ENCODE measurements around the gene CEP112.
"Not testable (repeated sequence)": the region's sequence is repeated elsewhere in the genome, so short reads cannot be mapped to it uniquely, and the experiment has no call there.

Gene CEP112

GRCh38 chr17:65867014-65867413 lies 324.9 kb downstream of the CEP112 start:
- DNase-seq: no peak

GRCh38 chr17:65865715-65866425 lies 326.1 kb downstream of the CEP112 start:
- no peak for DNase-seq

GRCh38 chr17:65864394-65864793 lies 327.5 kb downstream of the CEP112 start:
- DNase-seq: no peak

GRCh38 chr17:65857718-65858117 lies 334.2 kb downstream of the CEP112 start:
- DNase-seq: no peak

GRCh38 chr17:65856865-65857264 lies 335.1 kb downstream of the CEP112 start:
- no peak for DNase-seq

GRCh38 chr17:65855675-65856074 lies 336.3 kb downstream of the CEP112 start:
- no peak for DNase-seq

- no peak for DNase-seq
These were observed 336.7 kb downstream of the CEP112 start for GRCh38 chr17:65855245-65855644.

GRCh38 chr17:65853816-65854215 lies 338.1 kb downstream of the CEP112 start:
- DNase-seq: no peak

- no peak for DNase-seq
These were observed 339.0 kb downstream of the CEP112 start for GRCh38 chr17:65852911-65853310.

GRCh38 chr17:65851965-65852736 lies 339.8 kb downstream of the CEP112 start:
- no peak for DNase-seq

GRCh38 chr17:65850486-65850885 lies 341.4 kb downstream of the CEP112 start:
- no peak for DNase-seq

GRCh38 chr17:65848751-65849150 lies 343.2 kb downstream of the CEP112 start:
- no peak for DNase-seq

- DNase-seq: no peak
These were observed 350.8 kb downstream of the CEP112 start for GRCh38 chr17:65841089-65841488.

- DNase-seq: not testable (repeated sequence)
These were observed 354.7 kb downstream of the CEP112 start for GRCh38 chr17:65837232-65837631.

- DNase-seq: no peak
These were observed 358.7 kb downstream of the CEP112 start for GRCh38 chr17:65833214-65833613.

GRCh38 chr17:65830356-65830755 lies 361.6 kb downstream of the CEP112 start:
- no peak for DNase-seq

GRCh38 chr17:65826577-65826976 lies 365.4 kb downstream of the CEP112 start:
- DNase-seq: not testable (repeated sequence)

- DNase-seq: no peak
These were observed 367.0 kb downstream of the CEP112 start for GRCh38 chr17:65824901-65825300.

- DNase-seq: no peak
These were observed 368.2 kb downstream of the CEP112 start for GRCh38 chr17:65823713-65824112.

GRCh38 chr17:65820811-65821210 lies 371.1 kb downstream of the CEP112 start:
- DNase-seq: no peak

GRCh38 chr17:65820306-65820705 lies 371.6 kb downstream of the CEP112 start:
- DNase-seq: no peak

- no peak for DNase-seq
These were observed 372.1 kb downstream of the CEP112 start for GRCh38 chr17:65819810-65820209.

- DNase-seq: no peak
These were observed 374.0 kb downstream of the CEP112 start for GRCh38 chr17:65817951-65818350.

- no peak for DNase-seq
These were observed 377.5 kb downstream of the CEP112 start for GRCh38 chr17:65814418-65814817.
